Measurements from ENCODE around the gene TTC23. TPM values are rescaled to one million over a fixed set of nuclear protein-coding genes. Genes with fewer than 3 reads are reported as not detected.
"Not testable (repeated sequence)": the region's sequence is repeated elsewhere in the genome, so short reads cannot be mapped to it uniquely, and the experiment has no call there.

TTC23 gene
- total RNA-seq, 1 donor from 2014 or later, result 47.3 TPM

DNA sequence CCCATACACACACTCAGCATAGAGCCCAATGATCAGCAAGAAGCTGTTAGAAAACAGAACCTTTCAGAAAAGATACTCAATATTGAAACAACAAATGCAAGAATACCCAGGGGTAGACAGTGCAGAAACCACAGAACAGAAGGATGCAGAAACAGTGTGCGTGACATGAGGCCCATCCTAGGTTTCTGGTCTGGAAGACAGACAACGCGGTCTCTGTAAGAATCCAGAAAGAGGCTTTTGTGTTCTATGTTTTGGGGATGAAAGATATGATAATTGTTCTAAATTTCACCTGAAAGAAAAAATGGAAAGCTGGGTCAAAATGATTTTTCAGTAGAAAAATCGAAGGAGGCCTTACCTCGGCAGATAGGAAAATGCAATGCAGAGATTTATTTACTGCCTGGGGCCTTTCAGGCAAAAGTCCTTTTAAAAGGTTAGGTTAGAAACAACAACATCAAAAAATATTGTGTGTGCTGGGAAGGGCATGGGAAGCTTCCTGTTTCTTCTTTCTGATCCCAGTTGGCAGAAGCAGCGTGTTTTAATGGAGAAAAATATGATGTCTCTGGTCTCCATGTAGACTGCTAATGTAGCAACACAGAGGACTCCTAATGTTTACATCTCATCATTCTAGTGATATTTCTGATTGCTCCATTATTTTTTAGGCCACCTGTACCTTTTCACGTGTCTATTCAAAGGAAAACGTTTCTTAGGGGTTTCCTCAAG, 127.5 kb downstream of the TTC23 start:
- no peak for DNase-seq (ENCODE audit: low read depth)

DNA sequence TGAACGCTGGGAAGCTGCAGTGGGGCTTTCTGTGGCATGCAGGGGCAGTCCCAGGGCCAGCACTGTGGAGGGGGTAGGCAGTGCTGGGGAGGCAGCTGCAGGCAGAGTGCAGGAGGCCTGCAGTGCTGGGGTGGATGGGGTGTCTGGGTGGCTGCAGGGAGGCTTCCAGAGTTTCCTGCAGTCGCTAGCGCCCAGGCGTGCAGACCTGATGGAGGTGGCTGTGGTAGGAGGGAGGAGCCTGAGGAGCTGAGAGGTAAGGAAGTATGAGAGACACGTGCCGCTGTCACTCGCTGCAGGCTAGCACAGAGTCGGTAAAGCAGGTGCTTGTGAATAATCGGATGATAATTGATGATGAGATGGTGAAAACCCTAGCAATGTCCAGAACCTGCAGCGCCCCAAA, 128.2 kb downstream of the TTC23 start:
- no peak for DNase-seq (ENCODE audit: low read depth)

DNA sequence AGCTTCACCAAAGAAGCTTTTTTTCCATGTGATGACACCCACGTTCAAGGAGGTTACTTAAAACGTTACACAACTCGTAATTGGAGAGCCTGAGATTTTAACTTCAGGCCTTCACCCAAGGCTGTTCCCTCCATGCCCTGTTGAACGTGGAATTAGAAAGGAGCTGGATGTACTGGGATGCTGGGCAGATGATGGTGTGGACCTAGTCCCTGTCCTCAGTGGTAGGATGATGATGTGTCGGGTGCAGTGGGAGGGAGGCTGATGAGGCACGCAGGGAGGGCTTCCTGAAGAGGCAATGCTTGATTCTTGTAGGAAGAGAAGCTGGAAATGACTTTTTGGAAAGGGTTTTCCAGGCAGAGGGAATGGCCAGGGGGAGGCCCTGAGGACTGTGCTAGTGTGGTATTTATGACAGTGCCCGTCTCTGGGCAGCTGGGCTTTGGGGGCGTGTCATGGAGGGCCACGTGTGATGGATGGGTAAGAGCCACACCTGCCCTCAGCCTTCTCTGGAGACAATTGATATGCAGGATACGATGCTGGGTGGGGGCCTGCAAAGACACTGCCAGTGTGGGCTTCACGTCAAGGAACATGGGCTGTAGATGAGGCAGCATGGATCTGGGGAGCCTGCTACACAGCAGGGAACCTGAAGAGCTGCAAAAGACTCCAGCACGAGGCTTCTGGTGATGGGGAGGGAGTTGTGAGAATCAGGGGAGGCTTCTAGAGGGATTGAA, 129.2 kb downstream of the TTC23 start:
- no peak for DNase-seq (ENCODE audit: low read depth)

DNA sequence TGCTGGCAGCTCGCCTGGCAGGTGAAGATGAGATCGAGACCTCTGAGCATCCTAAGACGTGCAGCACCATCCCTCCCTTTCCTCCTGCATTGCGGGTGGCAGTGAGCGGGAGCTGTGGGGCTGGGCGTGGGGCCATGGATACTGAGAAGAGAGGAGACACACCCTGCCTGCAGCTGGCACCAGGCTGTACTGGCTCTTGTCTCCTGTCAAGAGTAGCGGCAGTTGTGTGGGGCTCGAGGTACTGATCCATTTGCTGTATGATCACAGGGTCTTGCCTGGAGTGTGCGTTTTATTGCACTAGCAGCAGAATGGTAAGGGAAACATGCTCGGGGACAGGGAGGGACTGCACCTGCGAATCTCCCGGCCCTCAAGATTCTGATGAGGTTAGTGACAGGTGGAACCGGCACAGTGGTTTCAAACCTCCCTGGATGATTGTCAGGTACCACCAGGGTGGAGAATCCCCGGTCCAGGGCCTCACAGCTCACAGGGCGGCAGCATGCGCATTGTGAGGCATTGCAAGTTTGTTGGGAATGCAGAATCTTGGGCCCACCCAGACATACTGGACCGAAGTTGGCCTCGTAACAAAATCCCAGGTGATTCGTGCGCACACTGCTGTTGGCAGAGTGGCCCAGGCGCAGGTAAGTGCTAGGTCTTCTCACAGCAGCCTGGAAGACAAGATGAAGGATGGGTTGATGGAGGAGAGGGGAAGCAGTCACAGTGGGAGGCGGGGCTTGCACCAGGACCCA, 130.4 kb downstream of the TTC23 start:
- DNase-seq (ENCODE audit: low read depth), result no peak

DNA sequence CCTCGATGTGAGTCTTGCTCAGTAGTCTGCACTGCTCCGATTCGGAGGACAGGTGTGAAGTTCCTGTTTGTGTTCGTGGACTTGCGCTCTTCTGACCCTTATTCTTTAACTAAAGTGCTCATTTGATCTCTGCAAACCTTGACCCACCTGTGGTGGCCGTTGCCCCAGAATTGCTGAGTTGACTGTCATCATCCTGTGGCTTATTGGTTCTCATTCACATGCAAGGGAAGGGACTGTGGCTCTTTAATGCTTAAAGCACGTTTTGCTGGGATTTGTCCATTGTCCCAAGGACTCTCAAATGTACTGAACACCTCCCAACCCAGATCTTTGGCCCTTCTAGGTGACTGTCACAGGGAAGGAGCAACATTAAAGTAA, 131.1 kb downstream of the TTC23 start:
- no peak for DNase-seq (ENCODE audit: low read depth)

DNA sequence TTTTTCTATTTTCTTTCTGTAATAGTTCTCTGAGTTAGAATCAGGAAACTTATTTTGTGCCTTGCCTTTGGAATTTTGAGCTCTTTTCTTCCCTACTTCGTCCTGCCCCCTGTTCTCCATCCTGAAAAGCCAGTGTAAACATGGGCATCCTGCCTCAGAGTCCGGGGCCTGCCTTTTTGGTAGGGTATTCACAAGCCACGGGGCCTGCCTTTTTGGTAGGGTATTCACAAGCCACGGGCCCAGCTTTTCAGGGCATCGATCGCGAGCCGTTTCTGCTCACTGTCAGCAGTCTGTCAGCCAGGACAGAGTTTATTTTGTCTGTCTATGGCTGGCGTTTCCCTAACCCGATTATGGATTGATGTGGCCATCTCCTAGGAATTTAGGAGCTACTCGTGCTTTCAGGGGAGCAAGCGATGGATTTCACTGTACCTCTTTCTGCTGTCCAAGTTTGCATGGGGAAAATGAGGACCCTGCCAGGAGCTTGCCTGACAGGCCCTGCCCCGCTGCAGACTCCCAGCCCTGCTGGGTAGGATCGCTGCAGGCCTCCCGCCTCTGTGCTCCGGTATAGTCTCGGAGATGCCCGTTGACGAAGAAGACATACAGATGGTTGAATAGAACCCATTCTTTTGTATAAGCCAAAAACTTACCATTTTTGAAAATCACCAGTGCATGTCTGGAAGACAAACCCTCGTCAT, 131.7 kb downstream of the TTC23 start:
- DNase-seq (ENCODE audit: low read depth), result no peak

DNA sequence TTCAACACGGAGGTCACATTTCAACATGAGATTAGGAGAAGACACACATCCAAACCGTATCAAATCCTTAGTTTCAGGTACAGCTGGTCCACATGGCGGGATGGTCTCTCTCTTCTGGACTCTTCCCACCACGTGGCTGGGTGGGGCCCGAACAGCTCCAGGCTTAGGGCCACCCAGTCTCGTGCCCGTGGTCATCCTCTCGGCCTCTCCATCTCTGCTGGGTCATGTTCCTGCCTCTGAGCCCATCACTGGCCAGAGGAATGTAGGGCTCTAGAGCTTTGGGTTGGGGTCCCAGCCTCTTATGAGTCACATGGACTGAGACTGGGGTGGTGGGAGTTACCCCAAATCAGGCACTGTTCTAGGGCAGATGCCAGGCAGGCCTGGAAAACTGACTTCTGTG, 132.3 kb downstream of the TTC23 start:
- no peak for DNase-seq (ENCODE audit: low read depth)

DNA sequence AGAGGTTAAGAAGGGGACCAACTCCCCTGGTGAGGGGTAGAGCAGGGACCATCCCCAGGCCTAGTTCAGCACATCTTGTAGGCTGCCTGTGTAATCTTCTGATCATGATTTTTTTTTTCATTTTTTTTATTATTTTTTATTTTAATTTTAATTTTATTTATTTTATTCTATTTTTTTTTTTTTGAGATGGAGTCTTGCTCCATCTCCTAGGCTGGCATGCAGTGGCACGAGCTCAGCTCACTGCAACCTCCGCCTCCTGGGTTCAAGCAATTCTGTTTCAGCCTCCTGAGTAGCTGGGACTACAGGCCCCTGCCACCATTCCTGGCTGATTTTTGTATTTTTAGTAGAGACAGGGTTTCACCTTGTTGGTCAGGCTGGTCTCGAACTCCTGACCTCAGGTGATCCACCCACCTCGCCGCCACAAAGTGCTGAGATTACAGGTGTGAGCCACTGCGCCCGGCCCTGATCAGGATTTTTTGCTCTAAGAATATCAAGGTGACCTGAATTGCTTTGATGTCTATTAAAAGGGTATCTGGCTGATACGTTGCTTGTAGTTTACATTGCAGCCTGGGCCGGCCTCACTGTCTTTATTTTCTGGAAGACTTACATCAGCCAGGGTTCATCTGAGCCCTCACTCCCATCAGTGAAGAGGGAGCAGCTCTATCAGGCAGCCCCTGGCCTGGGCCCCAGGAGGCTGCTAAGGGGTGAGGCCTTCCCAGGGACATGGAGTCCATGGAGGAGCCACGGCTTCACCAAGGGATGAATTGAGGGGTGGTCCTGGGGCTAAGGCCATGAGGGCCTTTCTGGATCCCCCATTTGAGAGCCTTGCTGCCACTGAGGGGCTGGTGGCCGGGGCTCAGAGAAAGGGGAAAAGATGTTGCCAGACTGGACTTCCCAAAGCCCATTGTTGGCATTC, 133.8 kb downstream of the TTC23 start:
- DNase-seq (ENCODE audit: low read depth), result no peak

DNA sequence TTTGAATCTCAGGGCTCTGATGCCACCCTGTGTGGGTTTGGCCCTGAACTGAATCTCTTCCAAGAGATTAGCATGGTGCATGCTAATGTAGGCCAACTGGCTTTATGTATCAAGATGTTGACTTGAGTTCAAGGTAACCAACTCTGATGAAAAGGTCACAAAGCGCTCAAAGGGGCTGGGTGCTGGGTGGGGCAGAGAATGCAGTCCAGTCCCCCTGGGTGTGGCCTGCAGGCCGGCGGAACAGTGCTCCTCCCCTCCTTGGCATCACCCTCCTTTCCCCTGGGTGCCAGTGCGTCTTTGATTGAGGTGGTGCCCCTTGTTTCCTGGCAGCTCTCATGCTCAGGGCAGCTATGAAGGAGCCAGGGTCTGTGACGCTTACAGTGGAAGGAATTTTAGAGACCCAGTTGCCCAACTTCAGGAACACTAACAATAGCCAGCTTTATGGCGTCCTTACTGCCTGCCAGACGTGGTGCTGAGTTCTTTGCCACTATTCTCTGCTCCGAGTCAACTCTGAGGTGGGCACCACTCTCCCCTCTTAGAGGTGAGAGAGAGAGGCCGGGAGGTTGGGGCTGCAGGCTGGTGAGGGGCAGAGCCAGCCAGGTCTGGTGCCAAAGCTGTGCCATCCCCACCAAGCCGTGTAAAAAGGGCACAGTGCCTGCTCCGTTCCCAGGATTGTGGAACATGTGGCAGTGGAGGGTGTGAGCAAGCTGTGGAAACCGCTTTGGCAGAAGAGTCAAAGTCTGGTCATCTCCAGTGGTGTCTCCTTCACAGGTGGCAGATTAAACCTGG, 134.7 kb downstream of the TTC23 start:
- DNase-seq (ENCODE audit: low read depth), result no peak

DNA sequence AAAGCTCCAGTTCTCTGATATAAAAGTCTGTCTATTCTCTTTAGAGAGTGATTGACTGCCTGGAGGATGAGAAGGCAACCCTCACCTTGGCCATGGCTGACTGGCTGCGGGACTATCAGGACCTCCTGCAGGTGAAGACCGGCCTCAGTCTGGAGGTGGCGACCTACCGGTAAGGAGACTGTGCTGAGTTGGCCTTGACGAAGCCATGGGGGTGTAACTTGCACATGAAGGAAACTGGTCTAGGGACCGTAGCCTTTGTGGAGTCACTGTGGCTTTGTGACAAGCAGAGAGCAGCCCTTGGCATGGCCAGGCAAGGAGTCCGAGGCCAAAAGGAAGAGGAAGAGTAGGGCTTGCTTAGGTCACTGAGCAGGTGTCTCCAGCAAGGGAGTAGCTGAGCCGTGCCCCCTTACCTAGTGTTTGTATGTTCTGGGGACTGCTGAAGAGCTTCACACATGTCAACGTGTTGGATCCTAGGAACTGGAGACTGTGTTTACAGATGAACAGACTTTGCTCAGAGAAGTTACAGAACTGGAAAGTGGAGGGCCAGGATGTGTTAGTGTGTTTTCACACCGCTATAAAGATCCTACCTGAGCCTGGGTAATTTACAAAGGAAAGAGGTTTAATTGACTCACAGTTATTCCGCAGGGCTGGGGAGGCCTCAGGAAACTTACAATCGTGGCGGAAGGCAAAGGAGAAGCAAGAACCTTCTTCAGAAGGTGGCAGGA, 135.7 kb downstream of the TTC23 start:
- no peak for DNase-seq (ENCODE audit: low read depth)

DNA sequence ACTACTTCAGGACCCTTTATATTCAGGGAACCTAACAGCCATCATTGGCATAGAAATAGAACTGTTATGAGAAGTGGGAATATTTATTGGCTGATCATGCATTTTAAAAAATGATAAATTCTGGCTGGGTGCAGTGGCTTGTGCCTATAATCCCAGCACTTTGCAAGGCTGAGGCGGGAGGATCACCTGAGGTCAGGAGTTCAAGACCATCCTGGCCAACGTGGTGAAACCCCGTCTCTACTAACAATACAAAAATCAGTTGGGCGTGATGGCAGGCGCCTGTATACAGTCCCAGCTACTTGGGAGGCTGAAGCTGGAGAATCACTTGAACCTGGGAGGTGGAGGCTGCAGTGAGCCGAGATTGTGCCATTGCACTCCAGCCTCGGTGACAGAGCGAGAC, 137.7 kb downstream of the TTC23 start:
- DNase-seq (ENCODE audit: low read depth), result not testable (repeated sequence)

DNA sequence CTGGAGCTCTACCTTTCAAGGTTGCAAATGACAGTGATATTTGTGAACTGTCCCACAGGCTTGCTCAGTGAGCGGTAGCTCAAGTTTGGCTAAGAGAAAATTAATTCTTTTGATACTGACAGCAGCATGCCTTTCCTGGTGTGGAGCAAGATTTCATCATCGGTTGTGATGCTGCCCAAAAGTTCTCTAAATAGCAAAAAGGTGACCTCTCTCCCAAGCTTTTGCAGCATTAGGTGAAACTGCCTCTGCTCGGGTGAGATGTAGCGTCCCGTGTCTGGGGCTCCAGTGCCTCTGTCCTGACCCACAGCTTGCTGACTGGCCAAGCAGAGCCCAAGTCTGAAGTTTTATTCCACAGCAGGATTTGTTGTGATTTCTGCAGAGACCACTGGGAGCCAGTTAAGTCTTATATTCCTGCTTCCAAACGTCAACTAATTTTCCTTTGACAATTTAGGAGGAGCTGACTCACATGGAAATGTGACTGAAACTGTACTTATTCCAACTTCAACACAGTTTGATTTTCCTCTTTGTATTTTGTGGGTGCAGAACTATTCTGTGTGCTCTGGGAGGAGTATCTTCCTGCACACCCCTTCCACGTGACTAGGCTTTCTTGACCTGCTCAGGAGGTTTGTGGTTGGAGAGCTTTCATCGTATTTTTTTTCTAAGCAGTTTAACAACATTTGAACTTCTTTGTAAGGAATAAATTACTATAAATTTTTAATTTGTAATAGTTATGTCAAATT, 138.6 kb downstream of the TTC23 start:
- DNase-seq (ENCODE audit: low read depth), result no peak

DNA sequence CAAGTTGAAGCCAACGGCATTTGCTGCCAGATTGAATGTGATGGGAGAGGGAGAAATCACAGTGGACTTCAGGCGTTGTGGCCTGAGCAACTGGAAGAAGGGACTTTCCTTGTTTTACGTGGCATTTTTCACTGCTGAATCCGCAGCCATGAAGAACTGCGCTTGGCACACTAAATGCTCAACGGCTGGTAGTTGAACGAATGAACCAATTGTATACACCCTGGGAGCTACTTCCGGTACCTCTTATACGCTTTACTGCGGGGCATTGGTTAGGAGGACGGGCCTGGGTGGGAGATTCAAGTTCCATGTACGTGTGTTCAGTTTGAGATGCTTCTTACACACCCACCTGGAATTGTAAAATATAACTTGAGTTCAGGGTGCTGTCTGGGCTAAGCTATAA, 139.3 kb downstream of the TTC23 start:
- no peak for DNase-seq (ENCODE audit: low read depth)

DNA sequence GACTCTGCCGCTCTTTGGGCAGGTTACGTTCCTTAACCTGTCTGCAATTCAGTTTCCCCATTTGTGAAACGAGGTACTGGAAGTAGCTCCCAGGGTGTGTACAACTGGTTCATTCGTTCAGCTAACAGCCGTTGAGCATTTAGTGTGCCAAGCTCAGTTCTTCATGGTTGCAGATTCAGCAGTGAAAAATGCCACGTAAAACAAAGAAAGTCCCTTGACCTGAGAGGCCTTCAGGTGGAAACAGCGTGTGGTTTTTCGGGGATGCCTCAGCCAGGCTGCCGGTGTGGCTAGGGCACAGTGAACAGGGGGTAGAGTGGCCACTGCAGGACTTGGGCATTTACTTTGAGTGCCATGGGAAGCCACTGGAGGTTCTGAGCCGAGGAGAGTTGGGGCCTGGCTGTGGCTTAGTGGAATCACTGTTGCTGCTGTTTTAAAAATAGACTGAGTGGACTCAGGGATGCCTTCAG, 139.8 kb downstream of the TTC23 start:
- no peak for DNase-seq (ENCODE audit: low read depth)

DNA sequence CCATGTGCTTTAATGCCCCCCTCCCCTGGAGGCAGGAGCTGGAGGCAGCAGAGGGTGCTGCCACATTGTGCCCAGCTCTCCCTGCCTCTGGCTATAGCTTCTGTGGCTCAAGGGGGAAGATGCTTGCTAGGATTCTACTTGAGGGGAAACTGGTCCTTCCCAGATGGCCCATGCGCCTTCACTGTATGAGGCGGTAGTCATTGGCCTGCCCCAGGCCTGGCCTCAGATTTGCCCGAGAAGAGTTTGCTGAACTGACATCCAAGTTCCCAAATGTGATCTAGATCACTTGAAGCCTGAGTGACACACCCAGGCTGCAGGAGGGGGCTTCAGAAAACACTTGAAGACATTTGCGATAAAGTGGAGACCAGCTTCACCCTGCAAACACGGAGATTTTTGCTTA, 140.4 kb downstream of the TTC23 start:
- no peak for DNase-seq (ENCODE audit: low read depth)

DNA sequence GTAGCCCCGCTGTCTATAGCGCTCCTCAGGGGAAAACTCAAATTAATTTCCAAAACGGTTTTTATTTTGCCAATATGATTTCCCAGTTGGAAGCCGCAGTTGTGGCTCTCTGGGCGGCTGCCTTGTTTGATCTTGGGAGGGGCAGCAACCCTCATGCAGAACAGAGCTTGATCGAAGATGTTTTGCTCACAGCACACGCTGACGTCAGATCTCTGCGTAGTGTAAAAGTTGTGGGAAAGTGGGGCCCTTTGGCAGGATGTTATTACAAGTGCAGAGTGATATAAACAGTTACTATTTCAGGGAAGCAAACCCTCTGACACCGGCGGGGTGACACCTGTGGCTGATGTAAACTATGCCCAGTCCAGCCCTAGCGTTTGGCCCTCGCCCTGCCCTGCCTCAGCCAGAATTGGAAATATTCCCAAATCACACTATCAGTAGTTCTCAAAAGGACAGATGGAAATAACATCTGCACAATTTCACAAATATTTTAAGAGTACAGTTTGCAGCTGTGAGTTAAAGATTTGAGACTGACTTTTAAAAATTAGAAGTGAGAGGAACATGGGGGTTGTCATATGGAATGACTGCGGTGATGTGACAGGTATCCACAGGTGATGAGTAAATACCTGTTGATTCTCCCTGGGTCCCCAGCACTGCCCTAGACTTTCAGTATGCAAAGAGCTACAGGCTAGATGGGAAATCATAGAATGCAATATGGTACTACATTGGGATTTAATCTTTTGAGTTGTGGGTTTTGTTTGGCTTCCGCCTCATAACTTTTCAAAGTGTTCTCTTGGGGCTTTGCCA, 142.8 kb downstream of the TTC23 start:
- DNase-seq (ENCODE audit: low read depth), result no peak

DNA sequence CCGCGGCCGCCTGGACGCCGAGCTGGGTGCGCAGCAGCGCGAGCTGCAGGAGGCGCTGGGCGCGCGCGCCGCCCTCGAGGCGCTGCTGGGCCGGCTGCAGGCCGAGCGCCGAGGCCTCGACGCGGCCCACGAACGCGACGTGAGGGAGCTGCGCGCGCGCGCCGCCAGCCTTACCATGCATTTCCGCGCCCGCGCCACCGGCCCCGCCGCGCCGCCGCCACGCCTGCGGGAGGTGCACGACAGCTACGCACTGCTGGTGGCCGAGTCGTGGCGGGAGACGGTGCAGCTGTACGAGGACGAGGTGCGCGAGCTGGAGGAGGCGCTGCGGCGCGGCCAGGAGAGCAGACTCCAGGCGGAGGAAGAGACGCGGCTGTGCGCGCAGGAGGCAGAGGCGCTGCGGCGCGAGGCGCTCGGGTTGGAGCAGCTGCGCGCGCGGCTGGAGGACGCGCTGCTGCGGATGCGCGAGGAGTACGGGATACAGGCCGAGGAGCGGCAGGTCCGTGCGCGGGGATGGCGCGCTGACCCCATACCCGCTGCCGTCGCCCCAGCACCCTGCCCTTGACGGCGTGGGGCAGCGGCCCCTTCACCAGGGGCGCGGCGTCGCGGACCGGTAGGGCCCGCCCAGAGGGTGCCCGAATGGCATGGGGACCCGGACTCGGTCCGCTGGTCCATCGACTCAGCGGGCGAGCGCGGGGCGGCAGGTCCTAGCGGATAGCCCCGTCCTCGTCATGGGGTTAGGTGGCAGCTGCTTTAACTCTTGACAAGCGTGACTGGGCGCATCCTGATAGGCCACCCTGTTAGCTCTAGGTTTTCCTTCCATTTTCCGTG, 143.7 kb downstream of the TTC23 start:
- DNase-seq (ENCODE audit: low read depth), result peak; percentile 11
